T-helper 1 cell treated with Interleukin-12 subunit alpha and Interleukin-12 subunit beta and Interleukin-4 antibody, amounts not matched to agents 30 μg/mL and 1 μg/mL, for 36 hours (primary cell): ENCODE measurements around the gene PRKAG2.
"Not testable (repeated sequence)": the region's sequence is repeated elsewhere in the genome, so short reads cannot be mapped to it uniquely, and the experiment has no call there.

Experiments used
- H3K27ac Mint-ChIP-seq: one replicate; pipeline ENCODE4 v1.8.0; 2021; ENCODE audit warnings: mild to moderate bottlenecking, mixed read lengths
- H3K27me3 Mint-ChIP-seq: one replicate; pipeline ENCODE4 v1.8.0; 2021; ENCODE audit warnings: low read depth, mixed read lengths
- H3K36me3 Mint-ChIP-seq: one replicate; pipeline ENCODE4 v1.8.0; 2021; ENCODE audit warnings: low read depth, mixed read lengths
- H3K4me1 Mint-ChIP-seq: one replicate; pipeline ENCODE4 v1.8.0; 2021; ENCODE audit warnings: low read depth, mixed read lengths
- H3K4me3 Mint-ChIP-seq: one replicate; pipeline ENCODE4 v1.8.0; 2021; ENCODE audit warnings: mild to moderate bottlenecking, moderate library complexity, mixed read lengths
- H3K9me3 Mint-ChIP-seq: one replicate; pipeline ENCODE4 v1.8.0; 2021; ENCODE audit warnings: mixed read lengths

The PRKAG2 gene

DNA sequence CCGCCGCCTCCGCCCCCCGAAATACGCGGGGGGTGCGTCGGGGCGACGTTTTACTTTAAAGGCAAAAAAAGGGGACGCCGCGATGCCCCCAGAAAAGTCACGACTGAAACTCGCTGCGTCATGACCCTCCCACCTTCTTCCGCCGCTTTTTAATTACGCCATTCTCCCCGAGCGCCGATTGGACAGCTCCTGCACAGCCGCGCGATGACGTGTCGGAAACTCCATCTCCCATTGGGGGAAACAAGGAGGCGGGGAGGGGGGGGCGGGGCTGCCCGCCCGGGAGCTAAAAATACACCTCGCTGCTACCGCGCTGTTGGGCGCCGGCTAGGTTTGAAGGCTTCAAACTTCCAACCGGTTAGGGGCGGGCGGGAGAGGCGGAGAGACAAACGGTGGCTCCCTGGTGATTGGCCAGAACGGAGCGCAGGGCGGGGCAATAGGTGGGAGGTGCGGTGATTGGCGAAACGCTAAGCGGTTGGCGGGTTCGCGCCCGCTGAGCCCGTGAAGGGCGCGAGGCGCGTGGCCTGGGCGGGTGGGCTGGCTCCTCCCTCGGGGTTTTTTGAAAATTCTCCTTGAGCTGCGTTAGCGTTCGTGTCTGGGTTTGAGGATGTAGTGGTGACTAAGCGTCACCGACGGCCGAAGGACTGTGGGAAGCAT, 357.0 kb downstream of the PRKAG2 start, which contains the start of gene RHEB:
RHEB (minus strand) TSS at position 131 of the 654 bp plus-strand sequence. CDS start 384 bp downstream, outside the sequence.
- peak within 1 kb of the TSS; percentile 91 for H3K4me3 Mint-ChIP-seq
- no peaks in the 10 kb centered on the region for H3K9me3 Mint-ChIP-seq
- peak within 1 kb of the TSS; percentile 95 for H3K27ac Mint-ChIP-seq
- H3K4me1 Mint-ChIP-seq = peaks cover 34% of the 10 kb centered on the region
- peaks cover 1% of the 10 kb centered on the region for H3K36me3 Mint-ChIP-seq
- peaks cover 14% of the 10 kb centered on the region for H3K27me3 Mint-ChIP-seq

DNA sequence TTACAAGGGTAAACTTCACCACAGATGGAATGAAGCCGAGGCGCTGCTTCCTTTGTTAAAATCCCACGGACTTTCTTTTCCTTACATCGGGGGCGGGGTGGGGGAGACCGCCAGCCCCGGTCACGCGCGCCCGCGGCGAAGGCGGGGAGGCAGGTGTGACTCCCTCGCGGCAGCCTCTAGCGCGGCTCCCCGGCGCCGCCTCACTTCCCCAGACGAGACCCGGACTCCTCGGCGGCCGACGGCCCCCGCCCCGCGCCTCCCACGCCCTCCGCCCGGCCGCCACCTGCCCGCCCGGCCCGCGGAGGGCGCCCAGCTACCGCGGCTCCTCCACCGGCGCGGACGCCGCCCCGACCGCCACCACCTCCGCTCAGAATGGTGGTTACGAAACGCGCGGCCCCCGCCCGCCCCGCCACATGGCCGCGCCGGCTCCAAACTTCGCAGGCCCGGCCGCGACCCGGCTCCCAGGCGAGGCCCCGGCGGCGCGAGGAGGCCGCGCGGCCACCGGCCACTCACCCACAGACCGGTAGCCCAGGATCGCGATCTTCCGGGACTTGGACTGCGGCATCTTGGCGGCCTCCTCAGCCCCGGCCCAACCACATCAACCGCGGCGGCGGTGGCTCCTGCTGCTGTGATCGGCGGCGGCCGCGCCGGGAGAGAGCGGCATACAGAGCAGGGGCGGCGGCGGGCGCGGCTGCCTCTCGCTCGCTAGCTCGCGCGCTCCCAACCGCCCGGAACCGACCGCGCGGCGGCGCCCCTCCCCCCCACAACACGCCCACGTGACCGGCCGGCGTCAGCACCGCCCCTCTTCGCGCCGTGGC, 357.8 kb downstream of the PRKAG2 start:
- peak overlapping the region; percentile 91 for H3K4me3 Mint-ChIP-seq
- H3K36me3 Mint-ChIP-seq, H3K9me3 Mint-ChIP-seq: not testable (repeated sequence)
- H3K4me1 Mint-ChIP-seq = peaks cover 36% of the 10 kb centered on the region
- H3K27ac Mint-ChIP-seq = peak overlapping the region; percentile 95
- H3K27me3 Mint-ChIP-seq = peaks cover 13% of the 10 kb centered on the region

DNA sequence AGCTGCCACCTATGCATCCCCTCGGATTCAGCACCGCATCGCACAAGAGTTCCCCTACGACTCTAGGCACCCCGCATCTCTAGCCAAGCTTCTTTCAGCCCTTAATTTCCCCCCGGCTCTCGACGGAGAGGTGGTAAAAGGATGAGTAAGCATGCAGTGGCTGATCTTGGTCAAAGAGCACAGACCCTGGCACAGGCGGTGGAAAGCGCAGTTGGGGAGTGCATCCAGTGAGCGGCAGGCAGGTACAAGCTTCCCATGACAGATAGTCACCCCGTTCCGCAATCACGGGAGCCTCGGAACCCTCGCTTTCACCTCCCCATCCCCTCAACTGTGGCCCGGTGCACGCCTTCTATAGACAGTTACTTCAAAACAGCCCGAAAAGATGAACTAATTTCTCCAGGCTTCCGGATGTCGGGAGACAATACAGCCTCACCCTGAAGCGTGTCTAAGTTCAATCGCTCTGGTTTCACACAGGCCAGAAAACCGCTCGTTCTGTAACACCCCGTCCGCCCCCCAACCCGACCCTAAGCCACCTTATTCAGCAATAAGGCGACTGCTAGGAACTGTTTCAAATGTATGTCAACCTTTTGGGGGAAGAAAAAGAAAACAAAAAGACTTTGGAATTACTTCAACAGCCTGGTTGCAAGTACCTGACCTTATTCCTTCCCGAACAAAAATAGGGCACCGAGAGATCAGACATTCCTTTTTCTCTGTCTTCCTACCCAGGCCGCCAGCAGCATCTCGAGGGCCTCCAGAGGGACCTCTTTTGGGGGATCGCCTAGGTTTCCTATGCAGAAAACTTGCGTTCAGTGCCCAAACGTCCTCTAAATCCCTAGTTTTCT, 358.6 kb downstream of the PRKAG2 start:
- Mint-ChIP-seq H3K27ac (peak overlapping the region; percentile 90), H3K9me3 (no peaks in the 10 kb centered on the region), H3K4me1 (peaks cover 42% of the 10 kb centered on the region), H3K36me3 (peaks cover 1% of the 10 kb centered on the region), H3K27me3 (peaks cover 5% of the 10 kb centered on the region), H3K4me3 (peak overlapping the region; percentile 91)

DNA sequence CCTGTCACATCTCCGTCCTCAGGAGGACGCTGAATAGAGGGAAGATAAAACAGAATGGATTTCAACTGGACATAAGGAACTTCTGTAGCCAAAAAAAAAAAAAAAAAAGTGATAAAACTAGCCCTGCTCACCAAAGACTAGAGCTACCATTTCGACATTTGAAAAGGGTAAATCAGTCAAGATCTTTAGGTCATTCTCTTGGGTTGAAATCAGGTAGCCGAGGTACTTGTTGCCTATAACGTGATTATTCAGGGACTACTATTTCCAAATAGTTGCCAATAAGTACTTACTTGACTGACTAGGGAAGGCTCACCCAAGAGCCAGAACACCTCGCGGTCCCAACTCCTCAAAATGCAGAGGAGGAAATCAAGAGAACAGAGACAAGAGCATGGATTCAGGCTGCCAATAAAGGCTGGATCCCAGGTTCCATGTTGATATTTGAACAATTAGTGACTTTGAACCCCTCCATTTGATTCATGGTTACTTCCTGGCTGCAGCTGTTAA, 359.3 kb downstream of the PRKAG2 start:
- peaks cover 1% of the 10 kb centered on the region for H3K36me3 Mint-ChIP-seq
- no peaks in the 10 kb centered on the region for H3K27me3 Mint-ChIP-seq
- H3K4me3 Mint-ChIP-seq = peak overlapping the region; percentile 91
- peaks cover 46% of the 10 kb centered on the region for H3K4me1 Mint-ChIP-seq
- peak overlapping the region; percentile 90 for H3K27ac Mint-ChIP-seq
- no peaks in the 10 kb centered on the region for H3K9me3 Mint-ChIP-seq

DNA sequence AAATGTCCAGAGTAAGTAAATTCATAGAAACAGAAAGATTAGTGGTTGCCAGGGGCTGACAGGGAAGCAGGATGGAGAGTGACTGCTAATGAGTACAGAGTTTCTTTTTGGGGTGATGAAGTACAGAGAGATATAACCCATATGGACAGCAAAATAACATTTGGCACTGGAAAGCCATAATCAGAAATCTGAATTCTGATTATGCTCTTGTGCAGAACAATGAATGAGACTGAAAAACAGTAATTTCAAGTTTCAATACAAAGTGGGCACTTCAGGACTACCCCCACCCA, 361.7 kb downstream of the PRKAG2 start:
- H3K27ac Mint-ChIP-seq = no peak overlapping the region
- no peak overlapping the region for H3K4me3 Mint-ChIP-seq

DNA sequence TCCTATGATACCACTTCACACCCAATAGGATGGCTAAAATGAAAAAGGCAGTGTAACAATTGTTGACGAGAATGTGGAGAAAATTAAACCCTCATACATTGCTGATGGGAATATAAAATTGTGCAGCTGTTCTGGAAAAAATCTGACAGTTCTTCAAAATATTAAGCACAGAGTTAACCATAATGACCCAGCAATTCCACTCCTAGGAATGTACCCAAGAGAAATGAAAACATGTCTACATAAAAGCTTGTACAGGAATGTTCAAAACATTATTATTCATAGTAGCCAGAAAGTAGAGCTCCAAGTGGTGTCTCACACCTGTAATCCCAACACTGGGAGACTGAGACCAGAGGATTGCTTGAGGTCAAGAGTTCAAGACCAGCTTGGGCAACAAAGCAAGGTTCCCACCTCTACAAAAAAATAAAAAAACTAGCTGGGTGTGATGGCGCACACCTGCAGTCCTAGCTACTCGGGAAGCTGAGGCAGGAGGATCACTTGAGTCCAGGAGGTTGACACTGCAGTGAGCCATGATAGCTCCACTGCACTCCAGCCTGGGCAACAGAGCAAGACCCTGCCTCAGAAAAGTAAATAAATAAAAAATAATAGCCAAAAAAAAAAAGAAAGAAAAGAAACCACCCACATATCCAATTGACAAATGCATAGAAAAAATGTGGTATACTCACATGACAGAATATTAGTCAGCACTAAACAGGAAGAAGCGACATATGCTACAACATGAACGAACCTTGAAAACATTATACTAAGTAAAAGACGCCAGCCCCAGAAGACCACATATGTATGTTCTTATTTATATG, 362.2 kb downstream of the PRKAG2 start:
- no peaks in the 10 kb centered on the region for H3K27me3 Mint-ChIP-seq
- no peaks in the 10 kb centered on the region for H3K9me3 Mint-ChIP-seq
- H3K4me3 Mint-ChIP-seq = no peak overlapping the region
- H3K36me3 Mint-ChIP-seq = peaks cover 3% of the 10 kb centered on the region
- H3K27ac Mint-ChIP-seq = no peak overlapping the region
- H3K4me1 Mint-ChIP-seq = peaks cover 57% of the 10 kb centered on the region

More for the DNA sequence above, 361.7 kb downstream of the PRKAG2 start:
- peaks cover 54% of the 10 kb centered on the region for H3K4me1 Mint-ChIP-seq
- no peaks in the 10 kb centered on the region for H3K9me3 Mint-ChIP-seq
- H3K27me3 Mint-ChIP-seq = no peaks in the 10 kb centered on the region
- H3K36me3 Mint-ChIP-seq = peaks cover 4% of the 10 kb centered on the region

DNA sequence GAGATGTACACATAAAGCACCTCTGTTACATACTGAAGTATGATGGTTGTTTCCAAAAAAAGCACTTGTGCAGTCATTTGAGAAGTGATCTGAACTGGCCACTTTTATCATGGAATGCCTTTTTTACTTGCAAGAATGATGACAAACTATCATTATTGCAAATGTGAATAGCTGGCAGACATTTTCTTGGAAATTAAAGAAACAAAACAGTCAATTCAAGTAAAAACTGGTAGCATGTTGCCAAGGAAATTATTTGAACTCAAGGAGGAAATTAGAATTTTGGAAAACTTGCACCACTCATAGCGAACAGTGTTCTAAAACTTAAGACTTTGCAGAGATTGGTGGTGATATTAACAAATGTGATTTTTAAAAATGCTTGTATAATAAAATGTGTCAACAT, 363.8 kb downstream of the PRKAG2 start:
- Mint-ChIP-seq H3K9me3 (no peaks in the 10 kb centered on the region), H3K4me3 (no peak overlapping the region), H3K36me3 (peaks cover 3% of the 10 kb centered on the region), H3K27me3 (no peaks in the 10 kb centered on the region), H3K27ac (no peak overlapping the region), H3K4me1 (peaks cover 56% of the 10 kb centered on the region)

DNA sequence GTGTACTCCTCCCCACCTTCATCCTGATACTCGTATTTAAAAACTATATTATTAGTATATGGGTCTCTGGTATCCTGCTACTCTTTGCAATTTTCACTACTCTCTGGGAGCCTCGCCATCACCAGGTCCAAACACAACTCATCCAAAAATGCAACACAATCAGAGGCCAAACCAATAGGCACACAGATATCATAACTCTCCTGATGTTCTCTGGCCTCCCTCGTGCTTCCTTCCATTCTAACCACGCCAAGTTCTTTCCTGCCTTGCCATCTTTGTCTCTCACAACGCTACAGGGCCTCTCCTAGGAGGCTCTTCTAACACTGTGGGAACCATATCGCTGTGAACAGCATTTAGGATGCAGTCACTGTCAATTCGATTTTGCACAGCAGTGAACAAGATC, 364.6 kb downstream of the PRKAG2 start:
- H3K4me3 Mint-ChIP-seq = no peak overlapping the region
- H3K36me3 Mint-ChIP-seq = peaks cover 3% of the 10 kb centered on the region
- no peaks in the 10 kb centered on the region for H3K9me3 Mint-ChIP-seq
- no peaks in the 10 kb centered on the region for H3K27me3 Mint-ChIP-seq
- H3K4me1 Mint-ChIP-seq = peaks cover 50% of the 10 kb centered on the region
- no peak overlapping the region for H3K27ac Mint-ChIP-seq

DNA sequence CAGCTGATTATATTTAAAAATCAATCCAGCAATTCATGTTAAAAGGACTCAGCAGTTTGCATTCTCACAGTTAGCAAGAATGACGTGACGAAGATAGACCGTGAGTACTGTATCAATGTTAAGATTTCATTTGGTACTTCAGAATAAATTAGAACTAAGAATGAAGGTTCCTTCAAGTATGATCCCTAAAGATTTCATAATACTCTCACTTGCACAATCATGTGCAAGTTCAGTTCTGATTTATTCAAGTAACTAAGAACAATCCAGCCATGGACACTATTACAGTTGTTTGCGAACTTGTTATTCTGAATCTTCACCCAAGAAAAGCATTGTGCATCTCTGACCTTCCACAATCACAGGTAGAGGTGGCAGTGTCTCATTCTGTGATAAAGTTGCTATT, 365.0 kb downstream of the PRKAG2 start:
- Mint-ChIP-seq H3K36me3 (peaks cover 3% of the 10 kb centered on the region), H3K27ac (no peak overlapping the region), H3K4me3 (no peak overlapping the region), H3K9me3 (no peaks in the 10 kb centered on the region), H3K4me1 (peaks cover 49% of the 10 kb centered on the region), H3K27me3 (no peaks in the 10 kb centered on the region)

DNA sequence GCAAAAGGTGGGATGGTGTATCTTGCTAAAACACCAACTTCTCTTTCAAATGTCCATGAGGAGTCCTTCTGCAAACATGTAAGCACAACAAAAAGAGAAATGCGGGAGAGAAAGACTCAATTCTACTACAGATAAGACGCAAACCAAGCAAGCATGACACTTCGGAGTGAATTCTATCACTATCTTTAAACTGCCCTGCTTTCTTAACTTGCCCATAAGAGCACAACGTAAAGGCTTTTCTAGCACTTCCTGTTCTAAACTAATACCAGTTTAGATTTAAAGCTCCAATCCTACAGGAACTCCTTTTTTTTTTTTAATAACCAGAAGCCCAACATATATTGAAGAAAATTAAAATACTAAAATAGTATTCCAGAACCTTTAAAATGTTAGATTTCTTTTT, 365.6 kb downstream of the PRKAG2 start:
- Mint-ChIP-seq H3K27me3 (no peaks in the 10 kb centered on the region), H3K4me3 (no peak overlapping the region), H3K9me3 (no peaks in the 10 kb centered on the region), H3K27ac (no peak overlapping the region), H3K4me1 (peaks cover 45% of the 10 kb centered on the region), H3K36me3 (peaks cover 3% of the 10 kb centered on the region)

DNA sequence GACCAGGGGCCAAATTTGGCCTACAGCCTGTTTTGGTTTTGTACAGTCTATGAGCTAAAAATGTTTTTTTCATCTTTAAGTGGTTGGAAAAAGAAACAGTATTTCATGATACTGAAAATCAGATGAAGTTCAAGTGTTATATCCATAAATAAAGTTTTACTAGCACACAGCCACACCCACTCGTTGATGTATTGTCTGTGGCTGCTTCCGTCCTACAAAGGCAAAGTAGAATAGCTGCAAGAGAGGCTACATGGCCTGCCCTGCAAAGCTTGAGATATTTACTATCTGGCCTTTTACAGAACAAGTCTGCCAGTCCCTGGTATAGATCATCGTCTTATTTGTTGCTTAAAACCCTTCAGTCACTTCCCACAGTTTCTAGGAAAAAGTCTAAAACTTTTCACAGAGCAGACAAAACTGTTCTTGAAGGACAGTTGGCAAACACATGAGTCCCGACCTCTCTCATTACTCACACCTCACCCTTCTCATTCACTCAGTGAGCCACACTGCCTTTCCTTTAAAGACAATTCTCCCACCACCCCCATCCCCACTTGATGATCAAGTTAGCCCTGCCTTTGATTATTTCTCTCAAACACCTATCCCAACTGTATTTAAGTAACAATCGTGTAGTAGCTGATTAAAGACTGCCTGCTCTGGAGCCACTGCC, 367.1 kb downstream of the PRKAG2 start:
- Mint-ChIP-seq H3K9me3 (no peaks in the 10 kb centered on the region), H3K4me1 (peaks cover 39% of the 10 kb centered on the region), H3K36me3 (peaks cover 5% of the 10 kb centered on the region), H3K4me3 (no peak overlapping the region), H3K27me3 (no peaks in the 10 kb centered on the region), H3K27ac (no peak overlapping the region)

DNA sequence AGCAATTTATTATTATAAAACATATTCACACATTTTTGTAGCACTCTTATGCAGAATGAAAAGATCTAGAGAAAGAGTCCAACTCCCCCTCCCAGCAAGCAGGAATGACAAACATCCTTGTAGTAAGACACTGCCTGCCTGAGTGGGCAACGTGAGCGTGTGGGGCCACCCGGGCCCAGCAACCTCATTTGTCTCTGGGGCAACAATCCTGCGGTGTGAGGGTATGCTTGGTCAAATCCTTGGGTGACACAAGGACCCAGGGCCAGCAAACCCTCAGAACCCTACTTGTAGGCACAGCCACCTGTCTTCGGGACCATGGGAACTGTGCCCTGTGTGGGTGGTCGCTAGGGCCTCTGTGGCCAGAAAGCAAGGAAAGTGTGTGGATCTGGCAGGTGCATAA, 367.9 kb downstream of the PRKAG2 start:
- Mint-ChIP-seq H3K27ac (no peak overlapping the region), H3K9me3 (no peaks in the 10 kb centered on the region), H3K27me3 (no peaks in the 10 kb centered on the region), H3K4me1 (peaks cover 37% of the 10 kb centered on the region), H3K4me3 (no peak overlapping the region), H3K36me3 (peaks cover 5% of the 10 kb centered on the region)

DNA sequence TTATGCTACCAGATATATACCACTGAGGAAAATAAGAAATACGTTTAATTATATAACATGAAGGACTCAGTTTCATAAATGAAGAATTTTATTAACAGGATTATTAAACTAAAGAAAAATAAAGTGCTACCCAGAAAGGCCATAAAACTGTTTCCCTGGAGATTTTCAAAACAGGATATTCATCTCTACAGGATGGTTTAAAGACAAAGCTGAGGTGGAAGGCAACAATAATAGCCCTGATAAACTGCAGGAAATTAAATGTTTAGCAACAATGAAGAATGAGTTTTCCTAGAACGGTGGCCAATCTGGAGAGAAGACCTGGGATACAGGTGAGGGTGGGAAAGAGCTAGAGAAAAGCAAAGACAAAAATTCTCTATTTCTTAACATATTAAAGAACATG, 369.1 kb downstream of the PRKAG2 start:
- H3K27ac Mint-ChIP-seq = no peak overlapping the region
- peaks cover 5% of the 10 kb centered on the region for H3K36me3 Mint-ChIP-seq
- peaks cover 30% of the 10 kb centered on the region for H3K4me1 Mint-ChIP-seq
- H3K27me3 Mint-ChIP-seq = no peaks in the 10 kb centered on the region
- no peak overlapping the region for H3K4me3 Mint-ChIP-seq
- no peaks in the 10 kb centered on the region for H3K9me3 Mint-ChIP-seq
